ENCODE results near the gene PTPN1. TPM values are rescaled to one million over a fixed set of nuclear protein-coding genes. Genes with fewer than 3 reads are reported as not detected.

PTPN1 gene
- total and polyA plus RNA-seq, 3 experiments from 2014 or later = 35.7 to 67.3 (median 64.2) TPM

DNA sequence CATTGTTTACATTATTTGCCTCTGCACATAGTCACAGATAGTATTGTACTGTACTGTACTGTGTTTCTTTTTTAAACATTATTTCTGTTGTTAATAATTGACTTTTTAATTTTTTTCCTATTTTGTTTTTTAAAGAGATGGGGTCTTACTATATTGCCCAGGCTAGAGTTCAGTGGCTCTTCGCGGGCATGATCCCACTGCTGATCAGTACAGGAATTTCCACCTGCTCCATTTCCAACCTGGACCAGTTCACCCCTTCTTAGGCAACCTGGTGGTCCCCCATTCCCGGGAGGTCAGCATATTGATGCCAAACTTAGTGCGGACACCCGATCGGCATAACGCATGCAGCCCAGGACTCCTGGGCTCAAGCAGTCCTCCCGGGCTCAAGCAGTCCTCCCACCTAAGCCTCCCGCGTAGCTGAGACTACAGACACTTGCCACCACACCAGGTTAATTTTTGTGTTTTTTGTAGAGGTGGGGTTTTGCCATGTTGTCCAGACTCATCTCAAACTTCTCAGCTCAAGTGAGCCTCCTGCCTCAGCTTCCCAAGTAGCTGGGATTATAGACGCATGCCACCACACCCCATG lies 47.5 kb downstream of the PTPN1 start:
- H3K27ac Mint-ChIP-seq = peak overlapping the region in 2 of 8 donors; percentile 29 to 74
- no peak overlapping the region for H3K4me3 ChIP-seq (ENCODE audit: low read length)
- peak overlapping the region in 1 of 7 donors; percentile 24 for H3K4me3 Mint-ChIP-seq
- DNase-seq = no peak
- peaks cover 0 to 41% (median 11%) of the 10 kb centered on the region in 3 donors for H3K36me3 Mint-ChIP-seq
- no peaks in the 10 kb centered on the region for H3K9me3 ChIP-seq (ENCODE audit: low read length)
- H3K4me1 Mint-ChIP-seq = peaks cover 37 to 52% (median 51%) of the 10 kb centered on the region in 3 donors
- H3K27me3 Mint-ChIP-seq = no peaks in the 10 kb centered on the region
- peaks cover 26% of the 10 kb centered on the region for H3K4me1 ChIP-seq (ENCODE audit: insufficient read depth, low read length)
- H3K36me3 ChIP-seq (ENCODE audit: insufficient read depth, low read length) = peaks cover 23% of the 10 kb centered on the region
- no peaks in the 10 kb centered on the region for H3K9me3 Mint-ChIP-seq
- H3K27me3 ChIP-seq (ENCODE audit: insufficient read depth, low read length, poor library complexity, severe bottlenecking) = no peaks in the 10 kb centered on the region
- CTCF ChIA-PET = interaction anchor here (1.3 kb wide), 1 partner anchor 18 kb away, joined by 3 read pairs; no protein-coding TSS in a partner anchor
- no peak overlapping the region for H3K27ac ChIP-seq (ENCODE audit: low read depth, low read length)
- POLR2A ChIA-PET = no interaction called here

DNA sequence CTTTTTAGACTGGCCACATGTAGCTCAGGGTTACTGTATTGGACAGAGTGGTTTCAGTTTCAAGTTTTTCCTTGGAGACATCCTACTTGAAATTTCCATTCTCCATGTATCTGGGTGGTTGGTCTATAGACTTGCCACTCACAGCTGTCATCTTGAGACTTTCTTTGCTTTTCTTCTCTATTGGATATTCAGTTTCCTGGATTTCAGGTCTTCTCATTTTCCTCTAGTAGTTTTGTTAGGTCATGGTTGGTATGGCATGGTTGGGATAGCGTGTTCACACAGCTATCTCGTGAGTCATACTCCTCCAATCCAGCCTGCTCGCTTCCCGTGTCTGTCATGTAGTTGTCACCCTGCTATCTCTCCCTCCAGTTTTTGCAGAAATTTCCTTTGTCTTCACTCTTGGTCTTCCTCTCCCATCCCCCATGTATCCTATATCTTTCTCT lies 48.3 kb downstream of the PTPN1 start:
- Mint-ChIP-seq H3K4me3 (no peak overlapping the region), H3K27ac (peak overlapping the region in 3 of 8 donors; percentile 5 to 73 (median 61)), H3K27me3 (no peaks in the 10 kb centered on the region), H3K4me1 (peaks cover 42 to 60% (median 58%) of the 10 kb centered on the region in 3 donors), H3K36me3 (peaks cover 5 to 50% (median 18%) of the 10 kb centered on the region in 3 donors), H3K9me3 (no peaks in the 10 kb centered on the region)
- Histone ChIP-seq H3K36me3 (ENCODE audit: insufficient read depth, low read length) (peaks cover 30% of the 10 kb centered on the region), H3K27ac (ENCODE audit: low read depth, low read length) (peak overlapping the region; percentile 26), H3K27me3 (ENCODE audit: insufficient read depth, low read length, poor library complexity, severe bottlenecking) (no peaks in the 10 kb centered on the region), H3K4me1 (ENCODE audit: insufficient read depth, low read length) (peaks cover 26% of the 10 kb centered on the region), H3K9me3 (ENCODE audit: low read length) (no peaks in the 10 kb centered on the region), H3K4me3 (ENCODE audit: low read length) (no peak overlapping the region)
- ChIA-PET CTCF (interaction anchor here (1.3 to 1.6 kb wide), 2 partner anchors 17 to 48 kb away, joined by 3 read pairs; partner anchors contain the start of gene PTPN1), POLR2A (no interaction called here)
- DNase-seq = no peak

DNA sequence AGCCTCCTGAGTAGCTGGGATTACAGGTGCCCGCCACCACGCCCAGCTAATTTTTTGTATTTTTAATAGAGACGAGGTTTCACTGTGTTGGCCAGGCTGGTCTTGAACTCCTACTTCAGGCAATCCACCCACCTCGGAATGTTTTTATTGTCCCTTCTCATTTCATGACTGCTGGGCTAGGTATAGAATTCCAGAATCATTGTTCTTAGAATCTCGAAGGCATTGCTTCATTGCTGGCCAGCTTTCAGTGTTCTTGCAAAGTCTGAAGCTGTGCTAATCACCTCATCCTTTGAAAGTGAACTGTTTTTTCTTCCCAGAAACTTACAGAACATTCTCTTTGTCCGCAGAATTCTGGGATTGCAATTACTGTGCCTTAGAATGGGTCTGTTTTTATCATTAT lies 49.0 kb downstream of the PTPN1 start:
- Histone ChIP-seq H3K27ac (ENCODE audit: low read depth, low read length) (no peak overlapping the region), H3K9me3 (ENCODE audit: low read length) (no peaks in the 10 kb centered on the region), H3K4me3 (ENCODE audit: low read length) (no peak overlapping the region), H3K36me3 (ENCODE audit: insufficient read depth, low read length) (peaks cover 31% of the 10 kb centered on the region), H3K4me1 (ENCODE audit: insufficient read depth, low read length) (peaks cover 26% of the 10 kb centered on the region), H3K27me3 (ENCODE audit: insufficient read depth, low read length, poor library complexity, severe bottlenecking) (no peaks in the 10 kb centered on the region)
- H3K9me3 Mint-ChIP-seq = no peaks in the 10 kb centered on the region
- no peak overlapping the region for H3K4me3 Mint-ChIP-seq
- DNase-seq = no peak
- H3K27me3 Mint-ChIP-seq = no peaks in the 10 kb centered on the region
- H3K36me3 Mint-ChIP-seq = peaks cover 5 to 54% (median 18%) of the 10 kb centered on the region in 3 donors
- ChIA-PET POLR2A (no interaction called here), CTCF (interaction anchor here (1.3 to 1.8 kb wide), 3 partner anchors 16 to 49 kb away, joined by 3 to 4 read pairs (median 3); partner anchors contain the start of gene PTPN1)
- H3K27ac Mint-ChIP-seq = peak overlapping the region in 2 of 8 donors; percentile 36 to 49
- peaks cover 42 to 61% (median 59%) of the 10 kb centered on the region in 3 donors for H3K4me1 Mint-ChIP-seq

DNA sequence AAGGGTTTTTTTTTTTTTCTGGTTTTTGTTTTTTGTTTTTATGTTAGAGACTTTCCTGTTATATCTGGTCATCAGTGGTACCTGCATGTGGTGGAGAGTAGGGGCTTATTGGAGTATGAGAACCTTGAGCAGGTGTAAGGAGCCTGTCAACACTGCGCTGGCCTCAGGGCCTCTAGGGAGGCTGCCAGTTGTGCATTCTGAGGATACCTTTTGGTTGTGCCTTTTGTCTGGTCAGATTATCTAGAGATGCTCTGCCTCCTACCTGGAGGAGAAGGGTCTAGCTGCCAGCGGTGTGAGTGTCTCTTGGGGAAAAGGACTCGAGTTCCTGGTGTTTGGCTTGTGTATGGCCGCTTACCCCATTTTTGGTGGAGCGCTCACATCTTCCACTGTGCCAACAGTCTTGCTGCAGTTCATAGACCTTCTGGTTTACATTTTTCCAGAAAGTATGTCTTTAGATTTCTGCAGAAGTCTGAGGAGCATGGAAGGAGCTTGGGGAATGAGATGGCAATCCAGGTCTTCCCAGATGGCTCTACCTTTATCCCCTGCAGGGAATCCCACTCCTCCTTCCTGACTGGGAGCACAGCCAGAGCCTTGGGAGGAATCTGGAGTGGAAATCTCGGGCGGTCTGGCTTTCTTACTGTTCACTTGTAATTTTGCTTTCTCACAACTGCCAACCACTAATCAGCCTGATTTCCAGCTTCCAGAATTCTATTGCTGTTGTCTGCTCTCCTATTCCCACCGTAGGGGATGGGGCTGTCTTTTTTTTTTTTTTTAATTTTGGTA lies 49.9 kb downstream of the PTPN1 start:
- Histone ChIP-seq H3K4me1 (ENCODE audit: insufficient read depth, low read length) (peaks cover 26% of the 10 kb centered on the region), H3K9me3 (ENCODE audit: low read length) (no peaks in the 10 kb centered on the region), H3K4me3 (ENCODE audit: low read length) (no peak overlapping the region), H3K27me3 (ENCODE audit: insufficient read depth, low read length, poor library complexity, severe bottlenecking) (no peaks in the 10 kb centered on the region), H3K27ac (ENCODE audit: low read depth, low read length) (no peak overlapping the region), H3K36me3 (ENCODE audit: insufficient read depth, low read length) (peaks cover 37% of the 10 kb centered on the region)
- POLR2A ChIA-PET = no interaction called here
- no peaks in the 10 kb centered on the region for H3K27me3 Mint-ChIP-seq
- H3K4me3 Mint-ChIP-seq = no peak overlapping the region
- DNase-seq = no peak
- no peaks in the 10 kb centered on the region for H3K9me3 Mint-ChIP-seq
- H3K27ac Mint-ChIP-seq = peak overlapping the region in 5 of 8 donors; percentile 14 to 75 (median 45)
- CTCF ChIA-PET = interaction anchor here (1.0 to 1.8 kb wide), 3 partner anchors 16 to 57 kb away, joined by 3 to 4 read pairs (median 3); partner anchors contain the start of gene PTPN1
- H3K4me1 Mint-ChIP-seq = peaks cover 42 to 68% (median 59%) of the 10 kb centered on the region in 3 donors
- peaks cover 5 to 60% (median 21%) of the 10 kb centered on the region in 3 donors for H3K36me3 Mint-ChIP-seq

DNA sequence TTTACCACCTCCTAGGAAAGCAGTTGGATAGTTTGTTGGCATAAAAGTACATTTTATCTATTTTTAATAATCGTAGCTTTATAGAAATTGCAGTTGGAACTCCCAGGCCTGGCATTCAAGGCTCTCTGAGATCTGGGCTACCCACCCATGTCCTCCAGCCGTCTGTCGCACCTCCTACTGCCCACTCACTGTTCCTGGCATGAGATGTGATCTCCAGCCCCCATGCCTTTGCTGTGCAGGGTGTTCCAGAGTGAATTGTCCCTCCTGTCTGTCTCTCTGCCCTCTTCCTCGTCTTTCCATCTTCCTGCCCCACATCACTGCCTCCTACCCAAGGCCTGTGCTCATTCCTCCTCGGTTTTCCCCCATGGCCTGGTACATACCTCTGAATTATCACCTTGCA lies 50.7 kb downstream of the PTPN1 start:
- Mint-ChIP-seq H3K4me3 (peak overlapping the region in 3 of 7 donors; percentile 3 to 37 (median 7)), H3K27ac (peak overlapping the region; percentile 7 to 80 (median 58)), H3K9me3 (no peaks in the 10 kb centered on the region), H3K27me3 (no peaks in the 10 kb centered on the region), H3K4me1 (peaks cover 39 to 71% (median 59%) of the 10 kb centered on the region in 3 donors), H3K36me3 (peaks cover 5 to 66% (median 25%) of the 10 kb centered on the region in 3 donors)
- H3K27ac ChIP-seq (ENCODE audit: low read depth, low read length) = no peak overlapping the region
- H3K4me1 ChIP-seq (ENCODE audit: insufficient read depth, low read length) = peaks cover 26% of the 10 kb centered on the region
- ChIA-PET POLR2A (interaction anchor here (0.7 kb wide), 1 partner anchor 19 kb away, joined by 3 read pairs; no protein-coding TSS in a partner anchor), CTCF (interaction anchor here (1.8 kb wide), 1 partner anchor 15 kb away, joined by 4 read pairs; no protein-coding TSS in a partner anchor)
- H3K9me3 ChIP-seq (ENCODE audit: low read length) = no peaks in the 10 kb centered on the region
- H3K4me3 ChIP-seq (ENCODE audit: low read length) = no peak overlapping the region
- H3K27me3 ChIP-seq (ENCODE audit: insufficient read depth, low read length, poor library complexity, severe bottlenecking) = no peaks in the 10 kb centered on the region
- no peak for DNase-seq
- peaks cover 43% of the 10 kb centered on the region for H3K36me3 ChIP-seq (ENCODE audit: insufficient read depth, low read length)

DNA sequence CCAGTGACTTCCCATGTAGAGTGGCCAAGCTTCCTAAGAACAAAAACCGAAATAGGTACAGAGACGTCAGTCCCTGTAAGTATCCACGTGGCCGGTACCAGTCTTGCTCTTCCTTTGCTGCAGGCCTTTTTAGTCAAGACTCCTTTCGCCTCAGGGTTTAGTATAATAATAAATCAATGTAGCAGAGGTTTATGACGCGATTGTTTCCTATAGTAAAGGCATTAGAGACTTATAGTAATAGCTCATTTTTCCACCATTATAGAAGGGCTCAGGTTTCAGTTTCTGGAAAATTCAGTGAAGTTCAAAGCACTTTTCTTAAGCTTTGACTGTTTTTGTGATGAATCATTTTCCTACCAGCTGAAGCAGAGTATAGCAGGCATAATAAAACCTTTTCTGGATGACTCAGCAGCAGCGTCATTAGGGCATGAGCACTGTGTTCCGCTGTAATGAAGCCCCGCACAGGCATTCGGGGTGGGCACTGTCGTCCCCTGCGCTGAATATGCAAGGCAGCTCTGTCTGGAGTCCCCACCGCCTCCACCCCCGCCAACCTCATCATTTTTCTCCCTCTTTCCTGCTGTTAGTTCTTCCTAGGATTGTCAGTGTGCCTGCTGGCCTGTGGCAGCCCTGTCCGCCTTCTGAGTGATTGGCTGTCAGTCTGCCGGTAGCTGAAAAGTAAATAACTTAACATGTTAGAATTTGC lies 51.3 kb downstream of the PTPN1 start:
- no peak overlapping the region for H3K4me3 ChIP-seq (ENCODE audit: low read length)
- Mint-ChIP-seq H3K9me3 (no peaks in the 10 kb centered on the region), H3K4me3 (peak overlapping the region in 4 of 7 donors; percentile 3 to 72 (median 10)), H3K36me3 (peaks cover 5 to 70% (median 26%) of the 10 kb centered on the region in 3 donors), H3K4me1 (peaks cover 38 to 75% (median 60%) of the 10 kb centered on the region in 3 donors), H3K27ac (peak overlapping the region in 7 of 8 donors; percentile 7 to 84 (median 77)), H3K27me3 (no peaks in the 10 kb centered on the region)
- no peak overlapping the region for H3K27ac ChIP-seq (ENCODE audit: low read depth, low read length)
- no peaks in the 10 kb centered on the region for H3K9me3 ChIP-seq (ENCODE audit: low read length)
- no peaks in the 10 kb centered on the region for H3K27me3 ChIP-seq (ENCODE audit: insufficient read depth, low read length, poor library complexity, severe bottlenecking)
- ChIA-PET POLR2A (interaction anchor here (0.7 to 1.2 kb wide), 3 partner anchors 9 to 19 kb away, joined by 3 read pairs; no protein-coding TSS in a partner anchor), CTCF (interaction anchor here (1.1 kb wide), 1 partner anchor 50 kb away, joined by 3 read pairs; no protein-coding TSS in a partner anchor)
- DNase-seq = no peak
- H3K4me1 ChIP-seq (ENCODE audit: insufficient read depth, low read length) = peaks cover 26% of the 10 kb centered on the region
- H3K36me3 ChIP-seq (ENCODE audit: insufficient read depth, low read length) = peaks cover 48% of the 10 kb centered on the region

DNA sequence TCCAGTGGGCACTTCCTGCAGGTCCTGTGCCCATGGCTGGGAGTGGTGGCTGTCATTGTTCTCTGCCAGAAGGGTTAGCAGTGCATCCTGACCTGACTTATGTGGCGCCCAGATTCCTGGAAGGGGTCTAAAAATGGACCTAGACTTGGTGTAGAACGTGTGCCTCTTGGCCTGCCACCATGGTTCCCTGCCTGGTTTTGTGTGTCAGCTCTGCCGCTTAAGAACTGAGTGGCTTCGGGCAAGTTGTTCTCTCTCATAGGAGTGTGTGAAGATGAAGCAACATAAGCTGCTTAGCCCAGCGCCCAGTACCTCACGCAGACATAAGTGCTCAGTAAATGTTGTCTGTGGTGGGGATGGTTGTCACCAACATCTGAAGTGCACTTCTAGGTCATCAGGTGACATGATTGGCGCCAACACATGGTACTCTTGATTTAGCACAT lies 52.1 kb downstream of the PTPN1 start:
- H3K27me3 Mint-ChIP-seq = no peaks in the 10 kb centered on the region
- no peak for DNase-seq
- no peaks in the 10 kb centered on the region for H3K27me3 ChIP-seq (ENCODE audit: insufficient read depth, low read length, poor library complexity, severe bottlenecking)
- POLR2A ChIA-PET = interaction anchor here (0.7 to 1.2 kb wide), 3 partner anchors 8 to 872 kb away, joined by 3 to 9 read pairs (median 3); no protein-coding TSS in a partner anchor
- peaks cover 48% of the 10 kb centered on the region for H3K36me3 ChIP-seq (ENCODE audit: insufficient read depth, low read length)
- H3K36me3 Mint-ChIP-seq = peaks cover 5 to 75% (median 30%) of the 10 kb centered on the region in 3 donors
- peak overlapping the region in 7 of 8 donors; percentile 7 to 84 (median 67) for H3K27ac Mint-ChIP-seq
- no peak overlapping the region for H3K27ac ChIP-seq (ENCODE audit: low read depth, low read length)
- CTCF ChIA-PET = interaction anchor here (1.1 kb wide), 1 partner anchor 51 kb away, joined by 3 read pairs; no protein-coding TSS in a partner anchor
- peaks cover 42 to 79% (median 65%) of the 10 kb centered on the region in 3 donors for H3K4me1 Mint-ChIP-seq
- H3K4me3 ChIP-seq (ENCODE audit: low read length) = no peak overlapping the region
- H3K9me3 Mint-ChIP-seq = no peaks in the 10 kb centered on the region
- H3K4me1 ChIP-seq (ENCODE audit: insufficient read depth, low read length) = peaks cover 26% of the 10 kb centered on the region
- peak overlapping the region in 1 of 7 donors; percentile 48 for H3K4me3 Mint-ChIP-seq
- H3K9me3 ChIP-seq (ENCODE audit: low read length) = no peaks in the 10 kb centered on the region
